ENCODE data around the gene TMPRSS5.
"Not testable (repeated sequence)": the region's sequence is repeated elsewhere in the genome, so short reads cannot be mapped to it uniquely, and the experiment has no call there.

TMPRSS5 gene

DNA sequence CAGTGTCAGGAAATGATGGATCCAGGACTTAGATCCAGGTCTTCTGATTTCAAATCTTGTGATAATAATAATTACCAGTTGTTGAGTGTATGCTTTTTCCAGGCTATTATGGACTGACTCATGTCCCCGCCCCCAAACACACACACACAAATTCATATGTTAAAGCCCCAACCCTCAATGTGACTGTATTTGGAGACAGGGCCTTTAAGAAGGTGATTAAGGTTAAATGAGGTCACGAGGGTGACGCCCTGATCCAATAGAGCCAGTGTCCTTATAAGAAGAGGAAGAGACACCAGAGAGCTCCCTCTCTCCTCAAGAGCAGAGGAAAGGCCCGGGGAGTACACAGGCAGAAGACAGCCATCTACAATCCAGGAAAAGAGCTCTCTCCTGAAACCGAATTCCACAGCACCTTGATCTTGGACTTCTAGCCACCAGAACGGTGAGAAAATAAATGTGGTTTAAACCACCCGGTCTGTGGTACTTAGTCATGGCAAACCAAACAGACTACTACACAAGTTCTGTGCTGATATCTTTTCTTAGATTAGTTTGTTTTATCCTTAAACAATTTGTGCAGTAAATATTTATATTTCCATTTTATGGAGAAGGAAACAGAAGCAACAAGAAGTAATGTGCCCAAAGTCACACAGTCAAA, 8.2 kb downstream of the TMPRSS5 start:
- in situ Hi-C loops (cut with MboI; ENCODE audit: low sequenced_read_pairs), result no loop called here

DNA sequence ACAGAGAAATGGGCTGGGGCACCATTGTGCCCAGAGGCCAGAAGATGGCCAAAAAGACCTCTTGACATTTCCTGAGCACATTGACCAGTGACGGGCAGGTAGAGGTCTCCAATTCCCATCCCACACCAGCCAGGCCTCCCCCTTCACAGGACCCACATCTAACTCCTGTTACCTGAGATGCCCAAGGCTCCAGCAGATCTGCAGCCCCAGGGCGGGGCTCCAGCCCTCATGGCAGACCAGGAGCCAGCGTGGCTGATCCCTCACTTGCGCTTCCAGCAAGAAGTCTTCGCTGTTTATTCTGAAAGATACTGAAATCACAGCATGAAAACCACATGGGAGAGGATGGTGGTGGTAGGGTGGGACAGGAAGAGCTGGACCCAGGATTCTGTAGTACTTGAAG, 9.0 kb downstream of the TMPRSS5 start:
- in situ Hi-C loops (cut with MboI; ENCODE audit: low sequenced_read_pairs), result no loop called here

DNA sequence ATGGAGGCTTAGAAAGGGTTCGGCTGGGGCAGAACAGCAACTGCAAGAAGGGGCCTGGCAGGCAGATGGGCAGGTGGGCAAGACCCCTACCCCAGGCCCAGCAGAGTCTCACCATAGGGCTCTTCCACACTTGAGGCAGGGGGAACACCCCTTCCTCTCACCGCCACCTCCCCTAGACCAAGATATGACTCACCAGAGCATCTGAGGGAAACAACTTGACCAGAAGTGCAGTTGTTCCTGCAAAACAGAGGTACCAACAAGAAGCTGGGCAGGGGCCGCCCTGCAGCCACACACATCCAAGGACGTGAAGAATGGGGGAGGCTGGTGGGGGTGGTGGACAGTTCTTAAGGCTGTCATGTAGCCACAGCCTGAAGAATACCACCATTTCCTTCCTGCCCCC, 10.9 kb downstream of the TMPRSS5 start:
- in situ Hi-C loops (cut with MboI; ENCODE audit: low sequenced_read_pairs), result no loop called here

DNA sequence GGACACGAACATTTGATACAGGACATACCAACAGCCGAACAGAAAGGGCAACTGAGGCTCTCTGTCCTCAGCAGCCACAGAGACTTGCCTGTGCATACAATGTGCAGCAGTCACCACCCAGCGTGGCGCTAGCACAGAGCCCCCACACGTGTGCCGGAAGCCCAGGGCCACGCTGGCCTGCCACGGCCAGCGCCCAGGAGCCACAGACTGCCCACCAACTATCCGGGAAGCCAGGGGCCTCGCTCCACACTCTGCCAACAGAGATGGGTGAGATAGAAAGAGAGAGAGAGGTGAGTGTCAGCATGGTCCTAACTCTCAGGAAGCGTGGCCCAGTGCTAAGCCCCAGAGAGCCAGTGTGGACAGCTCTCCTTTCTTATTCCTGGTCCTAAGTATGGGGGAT, 11.7 kb downstream of the TMPRSS5 start:
- in situ Hi-C loops (cut with MboI; ENCODE audit: low sequenced_read_pairs), result no loop called here

DNA sequence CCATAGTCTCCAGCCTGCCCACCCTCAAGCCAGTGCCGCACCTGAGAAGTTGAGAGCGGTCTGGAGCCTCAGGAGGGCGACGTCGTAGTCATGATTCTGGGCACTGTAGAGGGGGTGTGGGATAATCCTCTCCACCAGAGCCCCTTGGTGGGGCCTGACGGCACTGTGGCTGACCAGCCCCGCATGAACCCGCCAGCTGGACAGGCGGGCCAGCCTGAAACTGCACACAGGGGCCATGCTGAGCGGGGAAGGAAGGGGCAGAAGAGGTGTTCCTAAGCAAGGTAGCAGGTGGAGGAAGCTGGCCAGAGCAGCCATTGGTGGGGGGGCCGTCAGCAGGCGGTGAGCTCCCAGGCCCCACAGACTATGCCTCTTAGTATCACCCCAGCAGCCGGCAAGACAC, 13.1 kb downstream of the TMPRSS5 start:
- in situ Hi-C loops (cut with MboI; ENCODE audit: low sequenced_read_pairs), result no loop called here

DNA sequence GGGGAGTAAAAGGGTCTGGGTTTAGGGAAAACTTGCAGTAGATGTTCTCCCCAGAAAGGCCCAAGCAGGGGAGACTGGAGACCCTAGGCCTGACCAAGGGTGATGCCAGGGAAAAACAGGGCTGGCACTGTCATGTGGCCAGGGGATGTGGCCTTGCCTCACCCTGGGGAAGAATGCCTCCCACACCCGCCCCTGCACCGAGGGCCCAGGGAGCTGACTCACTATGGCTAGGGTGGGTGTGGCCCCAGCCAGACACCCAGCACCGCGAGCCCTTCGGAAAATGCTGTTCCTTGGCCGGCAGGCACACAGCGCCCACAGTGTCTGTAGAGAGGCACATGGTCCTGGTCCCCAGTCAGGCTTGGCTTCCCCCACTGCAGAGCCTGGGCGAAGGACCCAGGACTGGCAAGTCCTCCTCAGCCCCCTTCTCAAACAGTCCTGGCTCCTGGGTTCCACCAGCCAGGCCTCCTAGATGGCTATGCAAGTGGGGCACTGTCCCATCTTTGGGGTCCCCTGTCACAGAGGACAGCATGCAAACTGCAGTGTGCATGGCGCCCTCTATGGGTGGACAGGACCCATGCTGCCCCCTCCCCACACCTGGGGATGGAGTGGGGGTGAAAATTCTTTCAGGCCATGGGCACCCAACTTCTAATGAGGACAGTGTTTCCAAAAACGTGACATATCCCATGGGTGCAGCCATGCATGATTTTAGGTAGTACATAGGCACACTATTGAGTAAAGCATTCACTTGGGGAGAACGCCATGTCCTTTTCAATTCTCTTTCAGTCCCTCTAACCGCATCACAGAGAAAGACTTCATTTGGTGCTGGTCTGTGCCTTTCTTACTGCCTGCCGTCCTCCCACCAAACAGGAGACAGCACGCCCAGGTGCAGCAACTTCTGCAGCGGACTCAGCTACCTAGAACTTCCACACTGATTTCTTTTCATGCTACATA, 15.2 kb downstream of the TMPRSS5 start:
- in situ Hi-C loops (cut with MboI; ENCODE audit: low sequenced_read_pairs), result no loop called here

DNA sequence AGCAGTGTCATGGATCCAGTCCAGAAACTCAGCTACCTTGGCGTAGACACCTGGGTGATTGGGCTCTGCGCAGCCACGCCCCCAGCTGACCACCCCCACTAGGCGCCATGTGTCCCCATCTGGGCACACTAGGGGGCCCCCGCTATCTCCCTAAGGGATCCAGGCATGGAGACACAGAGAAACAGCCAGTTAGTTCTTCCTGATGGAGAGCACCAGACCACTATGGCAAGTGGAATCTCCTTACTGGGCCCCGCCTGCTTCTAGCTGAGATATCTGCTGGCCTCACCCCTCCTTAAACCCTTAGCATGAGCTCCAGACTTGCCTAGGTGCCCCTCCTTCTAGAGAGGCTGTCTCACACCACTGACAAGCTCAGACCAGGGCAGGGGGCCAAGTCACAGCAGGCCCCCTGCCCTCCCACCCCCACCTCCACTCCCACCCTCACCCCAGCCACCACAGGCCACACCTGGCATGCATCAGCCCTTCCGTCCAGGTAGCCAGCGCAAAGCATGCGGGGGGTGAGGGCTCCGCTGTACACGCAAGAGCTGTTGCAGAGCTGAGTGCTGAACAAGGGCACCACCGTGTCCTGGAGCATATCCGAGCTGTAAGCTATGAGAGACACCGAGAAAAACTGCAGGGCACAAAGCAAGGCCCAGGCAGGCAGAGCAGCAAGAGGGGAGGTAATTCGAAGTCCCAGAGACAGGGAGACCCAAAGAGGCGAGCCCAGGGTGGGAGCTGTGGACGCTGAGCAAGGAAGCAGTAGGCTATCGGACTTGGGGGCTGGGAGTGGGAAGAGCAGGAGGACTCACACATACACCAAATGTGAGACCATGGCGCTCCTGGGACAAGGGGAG, 16.1 kb downstream of the TMPRSS5 start:
- in situ Hi-C loops (cut with MboI; ENCODE audit: low sequenced_read_pairs), result no loop called here

DNA sequence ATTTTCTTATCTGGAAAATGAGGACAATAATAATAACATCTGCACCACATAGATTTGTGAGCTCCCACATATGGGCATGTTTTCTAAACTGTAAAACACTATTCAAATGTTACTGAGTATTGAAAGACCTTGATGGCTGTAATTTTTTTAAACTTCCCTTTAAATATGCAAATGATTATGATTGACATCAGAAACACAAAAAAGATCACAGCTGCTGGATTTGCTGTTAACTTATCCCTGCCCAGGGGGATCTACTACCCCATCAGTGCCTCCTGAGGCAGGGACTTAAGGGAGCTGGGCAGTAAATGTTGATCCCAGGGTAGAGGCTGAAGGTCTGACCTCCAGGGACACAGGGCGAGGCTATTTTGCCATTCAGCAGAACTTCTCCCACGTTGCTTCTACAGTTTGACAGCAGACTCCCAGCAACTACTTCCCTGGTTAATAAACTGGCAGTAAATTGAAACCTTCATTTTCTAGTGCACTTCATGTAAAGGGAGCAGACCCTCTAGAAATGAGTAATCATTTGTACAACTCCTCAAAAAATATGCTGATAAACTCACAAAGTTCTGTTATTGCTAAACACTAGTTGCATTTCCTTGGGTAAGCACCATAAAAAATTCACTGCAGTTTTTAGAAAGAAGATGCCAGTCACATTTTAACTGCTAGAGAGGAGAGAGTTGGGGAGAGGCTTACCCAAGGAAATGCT, 20.3 kb downstream of the TMPRSS5 start:
- in situ Hi-C loops (cut with MboI; ENCODE audit: low sequenced_read_pairs), result no loop called here

DNA sequence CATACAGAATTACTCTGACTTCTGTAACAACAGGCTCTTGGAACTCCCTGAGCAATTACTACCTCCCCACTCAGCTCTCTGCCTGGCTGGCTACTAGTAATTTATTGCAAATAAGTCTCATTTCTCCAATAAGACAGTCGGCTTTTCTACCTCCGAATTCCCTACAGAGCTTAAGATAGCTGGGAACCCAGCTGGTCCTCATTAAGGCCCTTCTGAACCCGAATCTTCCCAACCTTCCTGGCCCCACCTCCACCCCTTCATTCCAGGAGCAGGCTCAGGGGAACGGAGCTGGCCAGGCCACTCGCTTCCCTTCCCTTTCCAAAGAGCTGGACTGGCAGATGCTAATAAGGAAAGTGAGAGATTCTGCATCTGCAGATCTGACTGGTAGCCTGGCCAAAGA, 21.6 kb downstream of the TMPRSS5 start:
- in situ Hi-C loops (cut with MboI; ENCODE audit: low sequenced_read_pairs), result no loop called here

DNA sequence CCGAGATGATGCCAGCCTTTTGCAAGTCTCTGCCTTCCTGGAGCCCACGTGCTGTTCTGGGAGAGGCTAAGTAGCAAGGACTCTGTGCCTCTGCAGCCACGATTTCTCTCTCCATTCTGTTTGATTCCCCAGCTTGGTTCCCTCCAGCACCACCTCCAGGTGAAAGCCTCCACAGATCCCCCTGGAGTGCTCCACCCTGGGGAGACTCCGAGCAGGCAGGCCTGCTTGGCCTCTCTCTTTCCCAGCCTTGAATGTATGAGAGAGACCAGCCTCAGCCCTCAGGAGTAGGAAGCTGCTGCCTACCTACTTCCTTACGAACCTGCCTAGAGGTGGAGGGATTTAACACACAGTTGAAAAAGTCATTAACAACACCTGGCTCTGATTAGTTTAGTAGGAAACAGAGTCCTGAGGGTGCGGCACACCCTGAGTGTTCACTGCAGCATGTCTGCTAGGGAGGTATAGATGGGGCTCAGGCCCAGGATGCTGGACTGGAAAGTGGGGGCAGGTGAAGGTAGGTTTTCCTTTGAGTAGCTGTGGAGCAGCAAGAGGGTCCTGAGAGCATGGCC, 22.5 kb downstream of the TMPRSS5 start:
- in situ Hi-C loops (cut with MboI; ENCODE audit: low sequenced_read_pairs), result no loop called here

DNA sequence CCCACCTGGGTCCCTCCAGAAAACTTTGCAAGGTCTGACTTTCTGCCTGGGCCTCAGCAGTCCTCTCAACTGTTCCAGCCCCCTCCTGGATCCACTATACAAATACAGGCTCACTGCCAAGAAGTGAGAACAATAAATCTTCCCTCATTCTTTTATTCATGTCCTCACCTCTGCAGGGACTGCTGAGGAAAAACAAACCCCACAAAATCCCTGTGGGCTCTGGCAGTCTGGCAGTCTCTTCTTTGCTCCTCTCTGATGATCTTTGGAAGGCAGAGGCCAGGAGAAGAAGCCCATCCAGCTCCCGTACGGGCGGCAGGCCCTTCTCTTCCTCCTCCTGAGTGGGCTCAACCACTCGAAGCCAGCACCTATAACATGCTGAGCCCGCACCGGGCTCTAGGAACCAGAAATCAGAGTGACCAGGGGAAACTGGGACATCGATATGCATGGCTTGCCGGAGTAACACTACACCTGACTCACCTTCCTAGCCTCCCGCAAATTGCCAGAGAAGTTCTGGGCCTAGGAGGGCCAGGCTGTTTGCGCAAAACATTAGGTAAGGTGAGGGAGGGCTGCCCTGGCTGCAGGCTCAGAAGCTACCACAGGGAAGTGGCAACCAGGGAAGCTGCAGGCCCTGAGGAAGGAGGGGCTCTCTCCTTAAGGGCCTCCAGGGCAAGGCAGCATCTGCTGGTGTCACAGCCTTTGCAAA, 24.2 kb downstream of the TMPRSS5 start:
- in situ Hi-C loops (cut with MboI; ENCODE audit: low sequenced_read_pairs), result no loop called here

DNA sequence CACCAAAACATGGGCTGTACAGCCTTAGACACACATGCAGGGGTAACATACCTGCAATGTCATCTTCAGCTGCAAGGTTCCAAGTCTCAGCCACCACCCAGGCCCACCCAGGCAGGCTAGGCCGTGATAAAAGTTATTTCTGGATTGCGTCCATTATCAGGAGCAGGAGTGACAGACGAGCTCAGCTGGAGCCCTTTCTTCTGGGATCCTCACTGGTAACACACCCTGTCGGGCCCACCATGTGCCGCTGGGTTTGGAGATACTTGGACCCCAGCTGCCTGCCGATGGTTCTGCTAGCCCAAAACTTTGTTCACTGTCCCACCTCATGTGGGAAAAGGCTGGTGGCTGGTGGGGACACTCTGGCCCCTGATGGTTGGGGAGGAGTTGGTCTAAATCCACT, 24.8 kb downstream of the TMPRSS5 start:
- in situ Hi-C loops (cut with MboI; ENCODE audit: low sequenced_read_pairs), result no loop called here

DNA sequence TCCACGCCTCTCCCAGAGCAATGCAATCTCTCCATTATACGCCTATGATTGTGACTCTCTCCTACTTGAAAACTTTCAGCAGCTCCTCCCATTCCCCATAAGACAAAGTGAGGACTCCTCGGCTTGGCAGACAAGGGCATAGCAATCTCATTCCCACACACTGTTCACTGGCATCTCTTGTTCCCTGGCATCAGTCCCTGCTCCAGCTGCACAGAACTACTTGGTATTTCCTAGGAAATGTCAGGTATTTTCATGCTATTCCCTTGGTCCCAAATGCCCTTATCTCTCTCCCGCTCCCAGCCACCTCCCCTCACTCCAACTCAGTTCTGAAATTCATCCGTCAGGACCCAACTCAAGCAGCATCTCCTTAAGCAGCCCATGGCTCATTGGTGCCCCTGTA, 28.4 kb downstream of the TMPRSS5 start:
- in situ Hi-C loops (cut with MboI; ENCODE audit: low sequenced_read_pairs), result no loop called here

DNA sequence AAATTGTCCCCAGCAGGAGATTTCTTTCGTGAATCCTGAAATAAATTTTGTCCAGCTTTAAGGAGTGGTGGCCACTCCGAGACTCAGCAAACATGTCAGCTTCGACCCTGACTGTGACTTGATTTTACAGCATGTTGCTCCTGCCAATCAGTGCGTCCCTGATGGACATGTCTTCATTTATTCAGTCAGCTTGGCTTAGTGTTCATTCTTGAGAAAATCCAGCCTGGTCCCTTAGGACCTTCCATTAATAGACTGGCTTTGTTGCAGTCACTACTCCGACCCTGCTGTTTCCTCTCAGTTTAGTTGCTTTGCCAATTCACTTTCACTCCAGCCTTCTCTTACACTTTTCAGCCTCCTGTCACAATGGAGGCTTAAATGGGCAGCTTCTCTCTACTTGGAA, 30.5 kb downstream of the TMPRSS5 start:
- in situ Hi-C loops (cut with MboI; ENCODE audit: low sequenced_read_pairs), result no loop called here

DNA sequence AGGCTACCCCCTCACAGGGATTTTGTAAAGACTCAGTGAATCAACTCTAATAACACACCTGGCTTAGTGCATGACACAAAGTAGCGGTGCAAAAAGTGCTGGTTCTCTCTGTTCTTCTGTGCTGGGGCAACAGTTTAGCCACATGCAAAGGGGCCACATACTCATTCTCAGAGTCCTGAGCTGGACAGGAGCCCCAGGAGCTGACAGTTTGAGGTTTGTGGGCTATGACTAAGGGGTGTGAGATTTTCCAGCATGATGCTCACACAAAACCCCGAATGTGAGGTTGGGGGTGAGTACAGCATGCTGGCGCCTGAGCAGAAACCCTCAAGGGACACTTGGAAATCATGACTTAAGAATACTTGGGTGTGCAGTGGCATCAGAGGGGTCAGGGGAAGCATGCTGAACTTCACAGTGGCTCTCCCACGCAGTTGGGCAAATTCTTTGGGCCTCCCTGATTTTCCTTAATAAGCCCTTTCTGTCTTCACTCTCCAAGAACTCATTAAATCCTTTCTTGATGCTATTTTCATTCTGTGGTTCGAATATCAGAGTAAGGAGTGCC, 31.0 kb downstream of the TMPRSS5 start:
- in situ Hi-C loops (cut with MboI; ENCODE audit: low sequenced_read_pairs), result no loop called here

DNA sequence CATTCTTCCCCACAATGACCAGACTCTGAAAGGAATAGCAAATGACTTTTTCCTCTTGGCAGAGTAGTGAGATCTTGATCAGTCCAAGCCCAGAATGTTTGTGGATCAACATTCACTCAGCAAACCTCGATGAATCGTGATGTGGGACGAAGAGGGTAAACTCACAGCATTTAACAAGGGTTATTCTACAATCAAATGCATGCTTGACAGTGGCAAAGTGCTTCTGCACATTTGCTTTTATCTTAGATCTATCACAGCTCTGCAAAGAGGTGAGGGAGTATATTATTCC, 31.8 kb downstream of the TMPRSS5 start:
- in situ Hi-C loops (cut with MboI; ENCODE audit: low sequenced_read_pairs), result no loop called here

DNA sequence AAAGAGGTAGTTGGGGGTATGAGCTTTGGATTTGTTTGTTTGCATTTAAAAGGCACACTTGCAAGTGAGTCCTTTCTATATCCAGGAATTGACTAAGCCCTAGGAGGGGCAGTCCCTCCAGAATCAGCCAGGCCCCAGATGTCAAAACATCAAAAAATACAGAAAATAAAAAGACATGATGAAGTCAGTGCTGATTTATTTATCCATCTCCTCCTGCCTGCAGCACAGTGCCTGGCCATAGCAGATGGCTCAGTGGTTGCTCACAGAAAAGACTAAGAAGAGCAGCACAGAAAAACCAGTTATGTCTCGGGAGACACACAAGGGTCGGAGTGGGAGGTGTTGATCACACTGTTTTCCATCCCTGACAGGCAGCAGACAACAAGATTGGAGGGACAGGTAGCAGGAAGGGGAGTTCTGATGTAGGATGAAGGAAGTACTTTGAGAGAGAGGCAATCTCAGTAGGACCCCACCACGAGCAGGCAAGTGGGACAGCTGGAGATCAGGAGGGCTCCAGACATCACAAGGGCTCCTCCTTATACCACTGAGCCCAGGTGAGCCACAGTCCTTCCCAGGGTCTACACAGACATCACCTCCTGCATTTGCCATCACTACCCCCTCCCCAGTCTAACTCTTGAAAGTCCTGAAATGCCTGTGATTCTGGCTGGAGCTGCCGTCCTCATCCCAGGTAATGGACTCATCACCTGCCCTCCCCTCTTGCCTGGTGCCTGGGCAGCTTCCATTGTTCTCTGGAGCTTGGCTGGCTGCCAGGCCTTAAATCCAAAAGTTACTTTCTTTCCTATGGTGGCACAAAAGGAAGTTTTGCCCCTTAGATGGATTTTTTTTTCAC, 32.3 kb downstream of the TMPRSS5 start:
- in situ Hi-C loops (cut with MboI; ENCODE audit: low sequenced_read_pairs), result no loop called here

DNA sequence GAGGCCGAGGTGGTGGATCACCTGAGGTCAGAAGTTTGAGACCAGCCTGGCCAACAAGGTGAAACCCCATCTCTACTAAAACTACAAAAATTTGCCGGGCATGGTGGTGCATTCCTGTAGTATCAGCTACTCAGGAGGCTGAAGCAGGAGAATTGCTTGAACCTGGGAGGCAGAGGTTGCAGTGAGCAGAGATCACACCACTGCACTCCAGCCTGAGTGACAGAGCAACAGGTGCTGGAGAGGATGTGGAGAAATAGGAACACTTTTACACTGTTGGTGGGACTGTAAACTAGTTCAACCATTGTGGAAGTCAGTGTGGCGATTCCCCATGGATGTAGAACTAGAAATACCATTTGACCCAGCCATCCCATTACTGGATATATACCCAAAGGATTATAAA, 34.2 kb downstream of the TMPRSS5 start:
- in situ Hi-C loops (cut with MboI; ENCODE audit: low sequenced_read_pairs), result not testable (repeated sequence)

DNA sequence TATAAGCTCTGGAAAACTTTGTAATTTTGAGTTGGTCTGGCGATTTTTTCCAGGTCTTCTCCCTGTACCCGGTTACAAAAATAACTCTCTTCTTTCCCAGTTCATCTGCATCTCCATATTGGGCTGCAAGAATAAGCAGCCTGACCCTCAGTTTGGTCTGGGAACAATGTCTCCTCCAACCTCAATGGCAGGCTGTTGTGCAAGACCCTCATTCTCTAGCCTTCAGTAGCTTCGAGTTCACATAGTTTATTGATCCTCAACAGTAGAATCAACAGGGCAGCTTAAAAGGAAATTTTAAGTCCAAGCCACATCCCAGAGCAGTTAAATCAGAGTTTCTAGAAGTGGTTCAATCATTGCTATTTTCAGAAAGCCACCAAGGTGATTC, 35.3 kb downstream of the TMPRSS5 start:
- in situ Hi-C loops (cut with MboI; ENCODE audit: low sequenced_read_pairs), result no loop called here
